Measurements from ENCODE around the gene PTCH1. TPM values are rescaled to one million over a fixed set of nuclear protein-coding genes. Genes with fewer than 3 reads are reported as not detected.

Gene PTCH1
- total RNA-seq, 1 experiment from 2014 or later = 33.4 TPM

DNA sequence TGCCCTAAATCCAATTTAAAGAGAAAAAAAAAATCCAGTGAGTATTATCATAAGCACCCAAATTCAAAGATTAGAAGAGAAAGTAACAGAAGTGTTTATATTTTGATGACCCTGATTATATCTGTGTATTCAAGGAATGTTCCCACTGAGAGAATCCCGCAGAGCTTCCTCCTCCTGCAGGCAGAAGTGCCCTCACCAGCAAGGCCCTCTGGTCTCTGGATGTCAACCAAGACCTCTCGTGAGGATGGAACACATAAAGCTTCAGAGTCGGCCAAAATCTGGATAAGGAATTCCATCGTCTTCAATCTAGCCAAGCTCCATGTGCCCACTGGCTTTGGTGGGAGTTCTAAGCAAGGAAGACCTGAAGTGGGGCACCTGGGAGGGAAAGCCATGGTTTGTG is 18.1 kb downstream of the PTCH1 start:
- no TSS peak for BruUV-seq (replicated peaks)
- H3K79me2 ChIP-seq (ENCODE audit: low read depth) = peaks cover 16% of the 10 kb centered on the region

DNA sequence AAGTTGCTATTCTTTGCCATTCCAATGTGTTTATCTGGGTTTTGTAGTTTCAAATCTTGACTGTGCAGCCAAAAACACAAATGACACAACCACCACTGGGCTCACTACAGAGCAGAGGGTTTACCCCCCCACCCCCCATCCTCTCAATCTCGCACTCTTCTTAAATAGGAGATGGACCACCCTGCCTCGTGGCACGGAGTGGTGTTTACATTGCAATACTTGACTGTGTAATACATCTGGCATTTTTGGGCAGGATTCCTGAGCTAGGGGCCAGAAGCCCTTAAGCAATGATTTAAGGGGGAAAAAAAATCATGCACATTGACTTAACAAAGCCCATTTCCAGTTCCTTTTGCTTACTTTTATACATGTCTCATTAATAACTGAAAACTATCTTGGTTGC is 19.0 kb downstream of the PTCH1 start:
- no TSS peak for BruUV-seq (replicated peaks)
- Histone ChIP-seq H3K9me2 (ENCODE audit: insufficient read depth) (no peaks in the 10 kb centered on the region), H3K27me3 (ENCODE audit: insufficient read depth, low read depth) (no peaks in the 10 kb centered on the region), H3K4me1 (replicated peaks; ENCODE audit: insufficient read depth) (peaks cover 15% of the 10 kb centered on the region), H3F3A (ENCODE audit: insufficient read depth, low read depth) (no peaks in the 10 kb centered on the region), H3K36me3 (ENCODE audit: low read depth) (no peaks in the 10 kb centered on the region), H3K27ac (no peak overlapping the region), H2AFZ (no peak overlapping the region), H4K20me1 (ENCODE audit: insufficient read depth) (no peaks in the 10 kb centered on the region), H3K79me2 (ENCODE audit: low read depth) (peaks cover 14% of the 10 kb centered on the region), H3K4me2 (no peak overlapping the region), H3K9me3 (ENCODE audit: insufficient read depth, low read depth) (no peaks in the 10 kb centered on the region), H3K4me3 (no peak overlapping the region)
- ChIA-PET POLR2A (ENCODE audit: unreplicated experiment) (no interaction called here), CTCF (no interaction called here)
- no peak for DNase-seq
- TF ChIP-seq, protein P1, sequence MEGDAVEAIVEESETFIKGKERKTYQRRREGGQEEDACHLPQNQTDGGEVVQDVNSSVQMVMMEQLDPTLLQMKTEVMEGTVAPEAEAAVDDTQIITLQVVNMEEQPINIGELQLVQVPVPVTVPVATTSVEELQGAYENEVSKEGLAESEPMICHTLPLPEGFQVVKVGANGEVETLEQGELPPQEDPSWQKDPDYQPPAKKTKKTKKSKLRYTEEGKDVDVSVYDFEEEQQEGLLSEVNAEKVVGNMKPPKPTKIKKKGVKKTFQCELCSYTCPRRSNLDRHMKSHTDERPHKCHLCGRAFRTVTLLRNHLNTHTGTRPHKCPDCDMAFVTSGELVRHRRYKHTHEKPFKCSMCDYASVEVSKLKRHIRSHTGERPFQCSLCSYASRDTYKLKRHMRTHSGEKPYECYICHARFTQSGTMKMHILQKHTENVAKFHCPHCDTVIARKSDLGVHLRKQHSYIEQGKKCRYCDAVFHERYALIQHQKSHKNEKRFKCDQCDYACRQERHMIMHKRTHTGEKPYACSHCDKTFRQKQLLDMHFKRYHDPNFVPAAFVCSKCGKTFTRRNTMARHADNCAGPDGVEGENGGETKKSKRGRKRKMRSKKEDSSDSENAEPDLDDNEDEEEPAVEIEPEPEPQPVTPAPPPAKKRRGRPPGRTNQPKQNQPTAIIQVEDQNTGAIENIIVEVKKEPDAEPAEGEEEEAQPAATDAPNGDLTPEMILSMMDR (conservative IDR thresholded peaks at IDR 0.05) = no peak
- TF ChIP-seq EZH2 (IDR thresholded peaks at IDR 0.05; ENCODE audit: low read depth) = no peak
- intact Hi-C loops (cut with micrococcal nuclease; ENCODE audit: unreplicated experiment) = no loop called here

More for the DNA sequence above, 18.1 kb downstream of the PTCH1 start:
- Histone ChIP-seq H2AFZ (no peak overlapping the region), H3K36me3 (ENCODE audit: low read depth) (no peaks in the 10 kb centered on the region), H3K9me2 (ENCODE audit: insufficient read depth) (no peaks in the 10 kb centered on the region), H4K20me1 (ENCODE audit: insufficient read depth) (no peaks in the 10 kb centered on the region), H3K9me3 (ENCODE audit: insufficient read depth, low read depth) (no peaks in the 10 kb centered on the region), H3K27me3 (ENCODE audit: insufficient read depth, low read depth) (no peaks in the 10 kb centered on the region), H3K27ac (no peak overlapping the region), H3K4me3 (no peak overlapping the region), H3K4me2 (no peak overlapping the region), H3K4me1 (replicated peaks; ENCODE audit: insufficient read depth) (peaks cover 15% of the 10 kb centered on the region), H3F3A (ENCODE audit: insufficient read depth, low read depth) (no peaks in the 10 kb centered on the region)
- no peak for TF ChIP-seq EZH2 (IDR thresholded peaks at IDR 0.05; ENCODE audit: low read depth)
- TF ChIP-seq, protein P1 (conservative IDR thresholded peaks at IDR 0.05) = no peak
- intact Hi-C loops (cut with micrococcal nuclease; ENCODE audit: unreplicated experiment) = no loop called here
- CTCF ChIA-PET = no interaction called here
- POLR2A ChIA-PET (ENCODE audit: unreplicated experiment) = no interaction called here
- no peak for DNase-seq

DNA sequence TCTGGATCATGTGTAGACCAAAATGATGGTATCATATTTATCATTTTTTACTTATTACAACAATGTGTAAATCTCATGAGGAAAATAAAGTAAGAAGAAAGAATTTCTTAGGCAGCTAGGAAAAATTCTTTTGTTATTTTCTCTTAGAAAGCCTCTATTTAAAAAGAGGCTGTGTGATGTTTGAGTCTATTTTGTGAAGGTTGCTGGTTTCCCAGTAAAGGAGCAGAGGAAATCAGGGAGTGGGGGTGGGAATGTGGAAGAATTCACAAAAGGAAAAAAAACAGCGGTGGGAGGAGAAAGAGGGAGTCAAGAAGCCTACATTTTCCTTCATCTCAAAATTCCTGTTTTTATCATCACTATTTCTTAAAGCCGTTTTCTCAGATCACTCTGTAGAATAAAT is 20.1 kb downstream of the PTCH1 start:
- no TSS peak for BruUV-seq (replicated peaks)
- H3F3A ChIP-seq (ENCODE audit: insufficient read depth, low read depth) = no peaks in the 10 kb centered on the region
- H3K27ac ChIP-seq = no peak overlapping the region
- no peaks in the 10 kb centered on the region for H3K36me3 ChIP-seq (ENCODE audit: low read depth)
- no peak overlapping the region for H3K4me2 ChIP-seq
- H3K79me2 ChIP-seq (ENCODE audit: low read depth) = peaks cover 7% of the 10 kb centered on the region; the same call in 1 of the 2 replicates
- H3K4me1 ChIP-seq (replicated peaks; ENCODE audit: insufficient read depth) = peaks cover 15% of the 10 kb centered on the region
- ChIA-PET POLR2A (ENCODE audit: unreplicated experiment) (no interaction called here), CTCF (no interaction called here)
- no peaks in the 10 kb centered on the region for H3K27me3 ChIP-seq (ENCODE audit: insufficient read depth, low read depth)
- H3K9me3 ChIP-seq (ENCODE audit: insufficient read depth, low read depth) = no peaks in the 10 kb centered on the region
- H3K9me2 ChIP-seq (ENCODE audit: insufficient read depth) = no peaks in the 10 kb centered on the region
- intact Hi-C loops (cut with micrococcal nuclease; ENCODE audit: unreplicated experiment) = no loop called here
- H3K4me3 ChIP-seq = no peak overlapping the region
- no peaks in the 10 kb centered on the region for H4K20me1 ChIP-seq (ENCODE audit: insufficient read depth)
- DNase-seq = no peak
- TF ChIP-seq, protein P1 (conservative IDR thresholded peaks at IDR 0.05) = no peak
- no peak for TF ChIP-seq EZH2 (IDR thresholded peaks at IDR 0.05; ENCODE audit: low read depth)
- no peak overlapping the region for H2AFZ ChIP-seq

All from PC-9 (cell line).